ENCODE data around the gene PARK7. TPM values are rescaled to one million over a fixed set of nuclear protein-coding genes. Genes with fewer than 3 reads are reported as not detected.
A peak's percentile ranks its signal among the peaks of the same experiment; 100 is the strongest.

The PARK7 gene
- total RNA-seq, 4 donors from 2014 or later: 48.2 to 85.8 (median 73.5) TPM

DNA sequence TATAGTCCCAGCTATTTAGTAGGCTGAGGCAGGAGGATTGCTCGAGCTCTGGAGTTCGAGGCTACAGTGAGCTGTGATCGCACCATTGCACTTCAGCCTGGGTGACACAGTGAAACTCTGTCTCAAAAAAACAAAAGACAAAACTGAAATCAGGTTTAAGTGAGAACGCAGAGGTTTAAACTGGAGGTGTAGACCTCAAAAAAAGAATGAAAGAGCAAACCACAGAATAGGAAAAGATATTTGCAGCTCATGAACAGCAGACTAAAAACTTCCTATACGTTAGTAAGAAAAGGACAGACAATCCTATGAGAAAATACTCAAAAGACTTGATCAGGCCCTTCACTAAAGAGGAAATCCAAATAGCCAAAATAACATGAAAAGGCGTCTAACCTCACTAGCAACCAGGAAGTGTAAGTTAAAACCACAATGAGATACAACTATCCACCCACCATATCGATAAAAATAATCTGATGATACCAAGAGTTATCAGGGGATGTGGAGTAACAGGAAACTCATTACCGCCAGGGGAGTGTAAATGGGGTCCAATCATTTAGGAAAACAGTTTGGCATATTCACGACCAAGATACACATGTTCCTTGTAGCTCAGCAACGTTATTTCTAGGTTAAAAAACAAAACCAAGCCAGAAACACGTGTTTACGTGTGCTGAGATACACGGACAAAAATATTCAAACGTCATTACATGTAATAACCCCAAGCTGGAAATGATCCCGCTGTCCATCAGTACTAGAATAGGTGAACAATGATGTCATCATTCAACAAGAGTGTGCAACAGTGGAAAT lies 30.7 kb upstream of the PARK7 start:
- TF ChIP-seq POLR2A (IDR thresholded peaks at IDR 0.05): no peak
- TF ChIP-seq, protein P1, sequence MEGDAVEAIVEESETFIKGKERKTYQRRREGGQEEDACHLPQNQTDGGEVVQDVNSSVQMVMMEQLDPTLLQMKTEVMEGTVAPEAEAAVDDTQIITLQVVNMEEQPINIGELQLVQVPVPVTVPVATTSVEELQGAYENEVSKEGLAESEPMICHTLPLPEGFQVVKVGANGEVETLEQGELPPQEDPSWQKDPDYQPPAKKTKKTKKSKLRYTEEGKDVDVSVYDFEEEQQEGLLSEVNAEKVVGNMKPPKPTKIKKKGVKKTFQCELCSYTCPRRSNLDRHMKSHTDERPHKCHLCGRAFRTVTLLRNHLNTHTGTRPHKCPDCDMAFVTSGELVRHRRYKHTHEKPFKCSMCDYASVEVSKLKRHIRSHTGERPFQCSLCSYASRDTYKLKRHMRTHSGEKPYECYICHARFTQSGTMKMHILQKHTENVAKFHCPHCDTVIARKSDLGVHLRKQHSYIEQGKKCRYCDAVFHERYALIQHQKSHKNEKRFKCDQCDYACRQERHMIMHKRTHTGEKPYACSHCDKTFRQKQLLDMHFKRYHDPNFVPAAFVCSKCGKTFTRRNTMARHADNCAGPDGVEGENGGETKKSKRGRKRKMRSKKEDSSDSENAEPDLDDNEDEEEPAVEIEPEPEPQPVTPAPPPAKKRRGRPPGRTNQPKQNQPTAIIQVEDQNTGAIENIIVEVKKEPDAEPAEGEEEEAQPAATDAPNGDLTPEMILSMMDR (IDR thresholded peaks at IDR 0.05): no peak
- Histone ChIP-seq H3K27me3 (no peaks in the 10 kb centered on the region), H3K36me3 (no peaks in the 10 kb centered on the region), H3K4me1 (no peaks in the 10 kb centered on the region), H3K27ac (peak overlapping the region in 3 of 4 donors; percentile 1 to 9 (median 2)), H3K9me3 (no peaks in the 10 kb centered on the region), H3K4me3 (no peak overlapping the region)
- DNase-seq: no peak

DNA sequence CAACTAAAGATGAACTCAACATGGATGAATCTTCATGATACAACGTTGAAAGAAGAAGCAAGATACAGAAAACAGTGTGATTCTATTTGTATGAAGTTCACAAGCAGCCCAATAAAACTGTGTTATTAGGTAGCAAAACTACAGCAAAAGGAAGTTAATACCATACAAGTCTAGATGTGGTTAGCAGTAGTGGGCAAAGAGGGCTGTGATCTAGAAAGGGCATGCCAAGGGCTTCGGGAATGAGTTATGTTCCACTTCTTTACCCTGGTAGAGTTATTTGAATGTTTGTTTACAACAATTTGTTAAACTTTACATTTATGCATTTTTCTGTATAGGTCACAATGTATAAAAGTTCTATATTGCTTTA lies 30.1 kb upstream of the PARK7 start:
- no peak for TF ChIP-seq POLR2A (IDR thresholded peaks at IDR 0.05)
- TF ChIP-seq, protein P1 (IDR thresholded peaks at IDR 0.05): no peak
- no peak for DNase-seq
- no peaks in the 10 kb centered on the region for H3K27me3 ChIP-seq
- H3K27ac ChIP-seq: peak overlapping the region in 1 of 4 donors; percentile 9
- H3K4me3 ChIP-seq: no peak overlapping the region
- no peaks in the 10 kb centered on the region for H3K9me3 ChIP-seq
- H3K36me3 ChIP-seq: no peaks in the 10 kb centered on the region
- no peaks in the 10 kb centered on the region for H3K4me1 ChIP-seq

DNA sequence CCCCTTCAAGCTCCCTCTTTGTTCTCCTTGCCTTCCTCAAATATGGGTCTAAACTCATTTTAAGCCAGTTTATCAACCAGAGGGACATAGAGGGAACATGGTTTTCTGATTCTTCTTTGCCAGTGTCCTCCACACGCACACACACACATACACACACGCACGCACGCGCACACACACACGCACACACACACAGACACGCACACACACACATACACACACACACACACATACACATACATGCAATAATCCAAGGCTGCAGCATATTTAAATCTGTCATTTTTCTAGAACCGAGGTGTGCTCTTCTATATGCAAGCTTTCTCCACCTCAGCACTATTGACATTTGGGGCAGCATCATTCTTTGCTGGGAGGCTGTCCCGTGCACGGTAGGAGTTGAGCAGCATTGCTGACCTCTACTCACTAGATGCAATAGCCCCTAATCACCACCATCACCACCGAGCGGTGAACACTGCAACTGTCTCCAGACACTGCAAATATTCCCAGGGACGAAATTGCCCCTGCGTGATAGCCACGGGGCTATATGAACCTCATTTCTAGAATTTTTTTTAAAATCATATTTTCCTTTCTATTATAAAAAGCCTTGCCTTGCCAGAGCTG lies 28.9 kb upstream of the PARK7 start:
- TF ChIP-seq, protein P1 (IDR thresholded peaks at IDR 0.05): no peak
- no peak for TF ChIP-seq POLR2A (IDR thresholded peaks at IDR 0.05)
- Histone ChIP-seq H3K27me3 (no peaks in the 10 kb centered on the region), H3K36me3 (no peaks in the 10 kb centered on the region), H3K27ac (no peak overlapping the region), H3K9me3 (no peaks in the 10 kb centered on the region), H3K4me1 (no peaks in the 10 kb centered on the region), H3K4me3 (no peak overlapping the region)
- no peak for DNase-seq

DNA sequence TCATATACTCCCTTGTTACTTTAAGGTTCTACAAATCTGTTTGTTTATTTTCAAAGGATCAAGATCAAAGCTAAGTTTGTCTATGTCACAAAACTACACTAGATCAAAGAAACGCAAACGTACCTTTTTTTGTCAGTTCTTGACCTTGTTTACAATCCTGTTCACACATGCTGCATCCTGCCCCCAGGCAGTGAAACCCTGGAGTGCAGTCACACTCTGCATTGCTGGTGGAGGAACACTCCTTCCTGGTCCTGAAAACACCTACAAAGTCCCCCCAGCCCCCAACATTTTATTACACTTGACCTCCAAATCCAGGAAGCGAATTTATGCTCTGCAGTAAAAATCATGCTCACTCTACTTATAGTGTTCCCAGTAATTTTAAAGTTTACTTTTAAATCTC lies 23.4 kb upstream of the PARK7 start:
- H3K36me3 ChIP-seq: no peaks in the 10 kb centered on the region
- no peak for TF ChIP-seq POLR2A (IDR thresholded peaks at IDR 0.05)
- TF ChIP-seq, protein P1 (IDR thresholded peaks at IDR 0.05): no peak
- H3K27ac ChIP-seq: no peak overlapping the region
- H3K4me3 ChIP-seq: no peak overlapping the region
- no peak for DNase-seq
- no peaks in the 10 kb centered on the region for H3K9me3 ChIP-seq
- peaks cover 0 to 10% (median 0%) of the 10 kb centered on the region in 4 donors for H3K4me1 ChIP-seq
- no peaks in the 10 kb centered on the region for H3K27me3 ChIP-seq

DNA sequence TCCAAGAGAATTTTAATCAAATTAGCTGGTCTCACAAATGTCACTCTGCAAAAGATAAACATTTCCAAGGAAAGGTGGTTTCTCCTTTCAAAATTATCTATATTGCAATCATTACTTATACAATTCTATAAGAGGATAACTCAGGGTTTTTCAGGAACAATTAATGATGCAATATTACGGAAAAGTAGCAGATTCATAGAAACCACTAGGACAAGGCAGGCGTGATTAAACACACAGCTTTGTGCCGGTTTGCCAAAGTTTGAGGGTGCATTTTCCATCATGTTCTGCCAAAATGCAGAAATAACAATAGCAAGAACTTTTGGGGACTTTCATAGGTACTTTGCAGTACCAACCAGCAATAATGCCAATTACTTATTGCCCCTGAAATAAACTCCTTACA lies 21.5 kb upstream of the PARK7 start:
- Histone ChIP-seq H3K9me3 (no peaks in the 10 kb centered on the region), H3K4me1 (peaks cover 0 to 10% (median 0%) of the 10 kb centered on the region in 4 donors), H3K27me3 (no peaks in the 10 kb centered on the region), H3K27ac (no peak overlapping the region), H3K4me3 (no peak overlapping the region), H3K36me3 (no peaks in the 10 kb centered on the region)
- no peak for TF ChIP-seq POLR2A (IDR thresholded peaks at IDR 0.05)
- TF ChIP-seq, protein P1 (IDR thresholded peaks at IDR 0.05): no peak
- no peak for DNase-seq

Measured in Peyer's patch (tissue), 4 donors.